IMR-90 (cell line): ENCODE results near the gene FGG. TPM values are rescaled to one million over a fixed set of nuclear protein-coding genes. Genes with fewer than 3 reads are reported as not detected.

ENCODE experiments used
- ATAC-seq: fragments of 200-7000 bp; cut with Tn5 transposase; 2 replicates; pipeline ENCODE4 v1.9.1; 2020; ENCODE audit warnings: low read depth, mild to moderate bottlenecking, moderate library complexity
- BruUV-seq: library from RNA; stranded (reverse); fragments of 400-500 nt; replicated peaks from 2 replicates; lab custom pipeline; 2021; lab: Mats Ljungman, UMichigan
- CTCF ChIA-PET: fragments of 300-600 bp; formaldehyde crosslinking; extraction: SDS; loops from one replicate; lab custom pipeline; 2021; ENCODE audit warnings: antibody characterized with exemption; lab: Yijun Ruan, JAX
- POLR2A ChIA-PET: fragments of 300-600 bp; sonication (Branson Sonifier 250); formaldehyde crosslinking; loops from one replicate; lab custom pipeline; 2022; ENCODE audit warnings: antibody characterized with exemption; ENCODE audit not compliant: unreplicated experiment; lab: Charles Lee
- DNase-seq: peaks from one replicate; pipeline ENCODE4 v3.0.0; 2013
- H2AFZ ChIP-seq: replicated peaks from 2 replicates; pipeline ENCODE3; 2013; ENCODE audit warnings: low read length, mild to moderate bottlenecking; ENCODE audit not compliant: poor library complexity
- H2AK5ac ChIP-seq: 2 replicates; pipeline ENCODE4 v1.6.1; 2013; ENCODE audit warnings: low read depth, low read length, inconsistent platforms
- H2AK9ac ChIP-seq: replicated peaks from 2 replicates; pipeline ENCODE3; 2013; ENCODE audit warnings: mild to moderate bottlenecking, low read depth, low read length, moderate library complexity; ENCODE audit not compliant: poor library complexity
- H2BK120ac ChIP-seq: 2 replicates; pipeline ENCODE4 v1.6.1; 2013; ENCODE audit warnings: low read depth, low read length, inconsistent platforms
- H2BK15ac ChIP-seq: 3 replicates; pipeline ENCODE4 v1.6.1; 2013; ENCODE audit warnings: low read depth, low read length, inconsistent platforms
- H2BK20ac ChIP-seq: 2 replicates; pipeline ENCODE4 v1.6.1; 2013; ENCODE audit warnings: low read depth, mild to moderate bottlenecking, inconsistent platforms, low read length, moderate library complexity
- H2BK5ac ChIP-seq: 2 replicates; pipeline ENCODE4 v1.6.1; 2013; ENCODE audit warnings: mild to moderate bottlenecking, low read depth, low read length, inconsistent platforms; ENCODE audit not compliant: poor library complexity, severe bottlenecking
- H3K14ac ChIP-seq: replicated peaks from 2 replicates; pipeline ENCODE4 v1.6.1; 2013; ENCODE audit warnings: low read depth, low read length, inconsistent platforms
- H3K18ac ChIP-seq: 2 replicates; pipeline ENCODE4 v1.6.1; 2013; ENCODE audit warnings: low read depth, low read length, control low read depth
- H3K23ac ChIP-seq: 2 replicates; pipeline ENCODE4 v1.6.1; 2013; ENCODE audit warnings: low read depth, low read length, inconsistent platforms
- H3K27ac ChIP-seq: 2 replicates; pipeline ENCODE4 v1.5.1; 2013; ENCODE audit warnings: mild to moderate bottlenecking, control low read depth, low read length; ENCODE audit not compliant: insufficient read depth
- H3K27me3 ChIP-seq: 2 replicates; pipeline ENCODE4 v1.6.1; 2013; ENCODE audit warnings: low read length; ENCODE audit not compliant: control insufficient read depth, insufficient read depth
- H3K36me3 ChIP-seq: 2 replicates; pipeline ENCODE4 v1.6.1; 2013; ENCODE audit warnings: low read length, mixed read lengths; ENCODE audit not compliant: control insufficient read depth, insufficient read depth
- H3K4ac ChIP-seq: 2 replicates; pipeline ENCODE4 v1.6.1; 2013; ENCODE audit warnings: low read depth, low read length, inconsistent platforms
- H3K4me1 ChIP-seq: 2 replicates; pipeline ENCODE4 v1.6.1; 2013; ENCODE audit warnings: low read length, mixed read lengths; ENCODE audit not compliant: control insufficient read depth, insufficient read depth
- H3K4me2 ChIP-seq: 2 replicates; pipeline ENCODE4 v1.6.1; 2013; ENCODE audit warnings: low read depth, mild to moderate bottlenecking, control low read depth, low read length, moderate library complexity
- H3K4me3 ChIP-seq: 2 replicates; pipeline ENCODE4 v1.5.1; 2013; ENCODE audit warnings: low read depth, mild to moderate bottlenecking, control low read depth, low read length, moderate library complexity; ENCODE audit not compliant: insufficient read depth
- H3K56ac ChIP-seq: 2 replicates; pipeline ENCODE4 v1.6.1; 2013; ENCODE audit warnings: low read length, inconsistent platforms; ENCODE audit not compliant: insufficient read depth; ENCODE audit errors: extremely low read depth
- H3K79me1 ChIP-seq, 2 experiments: 2 replicates each; pipeline ENCODE4 v1.6.1; 2013; ENCODE audit warnings: low read length in 2 of 2, inconsistent platforms in 1 of 2, low read depth in 1 of 2
- H3K9ac ChIP-seq: 2 replicates; pipeline ENCODE4 v1.6.1; 2013; ENCODE audit warnings: low read depth, low read length, control low read depth
- H3K9me1 ChIP-seq: 2 replicates; pipeline ENCODE4 v1.6.1; 2013; ENCODE audit warnings: low read length, inconsistent platforms; ENCODE audit not compliant: insufficient read depth
- H3K9me3 ChIP-seq: 2 replicates; pipeline ENCODE4 v1.6.1; 2013; ENCODE audit warnings: low read length; ENCODE audit not compliant: control insufficient read depth, insufficient read depth
- H4K20me1 ChIP-seq: 2 replicates; pipeline ENCODE4 v1.6.1; 2013; ENCODE audit warnings: low read length, inconsistent platforms; ENCODE audit not compliant: insufficient read depth
- H4K5ac ChIP-seq: 2 replicates; pipeline ENCODE4 v1.6.1; 2013; ENCODE audit warnings: mild to moderate bottlenecking, low read depth, low read length, control low read depth
- H4K8ac ChIP-seq, 2 experiments: 2 replicates each; pipeline ENCODE4 v1.6.1; 2013; ENCODE audit warnings: low read depth in 2 of 2, low read length in 2 of 2, control low read depth in 1 of 2, inconsistent platforms in 1 of 2
- H4K91ac ChIP-seq: 2 replicates; pipeline ENCODE4 v1.6.1; 2013; ENCODE audit warnings: low read depth, low read length, inconsistent platforms; ENCODE audit not compliant: insufficient read depth
- BHLHE40 ChIP-seq: fragments of 150-350 bp; IDR thresholded peaks from 2 replicates; pipeline ENCODE4 v1.6.1; 2016; ENCODE audit warnings: mild to moderate bottlenecking, low read depth, low read length
- FOS ChIP-seq: fragments of 150-350 bp; IDR thresholded peaks from 2 replicates; pipeline ENCODE4 v1.6.1; 2016; ENCODE audit warnings: low read depth, low read length
- MAFK ChIP-seq: IDR thresholded peaks from 2 replicates; pipeline ENCODE4 v1.6.1; 2012; ENCODE audit warnings: low read depth, low read length, improper control_type of control experiment
- MXI1 ChIP-seq: IDR thresholded peaks from 2 replicates; pipeline ENCODE4 v1.6.1; 2012; ENCODE audit warnings: low read depth, mild to moderate bottlenecking, low read length, moderate library complexity, borderline replicate concordance
- NFE2L2 ChIP-seq: fragments of 150-350 bp; IDR thresholded peaks from 2 replicates; pipeline ENCODE4 v1.6.1; 2016; ENCODE audit warnings: low read depth, mild to moderate bottlenecking, low read length
- RAD21 ChIP-seq: IDR thresholded peaks from 2 replicates; pipeline ENCODE4 v1.6.1; 2012; ENCODE audit warnings: low read length, improper control_type of control experiment
- SMC3 ChIP-seq: fragments of 150-350 bp; IDR thresholded peaks from 2 replicates; pipeline ENCODE4 v1.6.1; 2016; ENCODE audit warnings: low read depth, mild to moderate bottlenecking, antibody characterized with exemption, low read length, moderate library complexity
- USF2 ChIP-seq: fragments of 150-350 bp; IDR thresholded peaks from 2 replicates; pipeline ENCODE4 v1.6.1; 2017; ENCODE audit warnings: mild to moderate bottlenecking, antibody characterized with exemption, low read length, low read depth
- WGBS, 2 experiments: methylation state at CpG; one replicate each; pipeline versions ENCODE4 v1.1.5 to v1.1.7; 2013; ENCODE audit warnings: missing lambda C conversion rate in 2 of 2; ENCODE audit not compliant: insufficient read length in 1 of 2; ENCODE audit errors: extremely low coverage in 2 of 2; 5-methylcytosine and 5-hydroxymethylcytosine counted together
- dilution Hi-C: fragments of 300-500 bp; cut with HindIII; formaldehyde crosslinking; loops from one replicate; pipeline ENCODE4 v1.14.3; 2018; ENCODE audit warnings: low sequenced_read_pairs; ENCODE audit not compliant: unreplicated experiment
- in situ Hi-C: fragments of 300-500 bp; cut with MboI; formaldehyde crosslinking; loops from 3 replicates; pipeline ENCODE4 v1.14.3; 2019; ENCODE audit warnings: low sequenced_read_pairs, inconsistent platforms, mixed read lengths
- intact Hi-C: fragments of 100-400 bp; cut with micrococcal nuclease; formaldehyde crosslinking; loops from 2 replicates; pipeline ENCODE4 v1.10.0; 2022
- polyA plus RNA-seq, 3 experiments: library from polyadenylated mRNA; depleted of rRNA; stranded (reverse); fragments of >200 nt; gene quantifications; 2 replicates each; pipeline ENCODE4 v1.2.3, GENCODE V29; 2012; ENCODE audit warnings: low replicate concordance in 1 of 3
- total RNA-seq: library from RNA; depleted of rRNA; stranded (reverse); fragments of >200 nt; gene quantifications from 2 replicates; pipeline ENCODE4 v1.2.3, GENCODE V29; 2012

FGG gene
- total and polyA plus RNA-seq, 2 of the 4 experiments (the other 2 are of a cell fraction): not detected

GRCh38 chr4:154623995-154624394 is 11.5 kb upstream of the FGG start:
- Histone ChIP-seq H3K4ac (no peak overlapping the region), H2AK5ac (no peak overlapping the region), H4K8ac (no peak overlapping the region), H2BK20ac (no peak overlapping the region), H4K5ac (no peak overlapping the region), H3K9me3 (no peaks in the 10 kb centered on the region), H3K9ac (no peak overlapping the region), H3K18ac (no peak overlapping the region), H3K4me1 (no peaks in the 10 kb centered on the region), H3K36me3 (no peaks in the 10 kb centered on the region), H2AK9ac (no peak overlapping the region), H4K20me1 (no peaks in the 10 kb centered on the region), H2BK120ac (no peak overlapping the region), H3K23ac (no peak overlapping the region), H3K56ac (no peak overlapping the region), H3K27ac (no peak overlapping the region), H2AFZ (no peak overlapping the region), H4K91ac (no peak overlapping the region), H3K4me3 (no peak overlapping the region), H2BK5ac (no peak overlapping the region), H3K27me3 (peaks cover 14% of the 10 kb centered on the region), H2BK15ac (no peak overlapping the region), H3K79me1 (no peaks in the 10 kb centered on the region), H3K9me1 (no peaks in the 10 kb centered on the region), H3K14ac (no peak overlapping the region), H3K4me2 (no peak overlapping the region)
- WGBS, 2 experiments: no CpG with 5 or more reads among the region's 7 CpGs
- ChIA-PET POLR2A (no interaction called here), CTCF (interaction anchor here (1.1 kb wide), 1 partner anchor 73 kb away, joined by 6 read pairs; the partner anchor contains the start of gene PLRG1)
- no peak for TF ChIP-seq SMC3
- no peak for TF ChIP-seq MAFK
- no peak for TF ChIP-seq FOS
- TF ChIP-seq USF2: no peak
- TF ChIP-seq RAD21: no peak
- no peak for TF ChIP-seq NFE2L2
- TF ChIP-seq BHLHE40: no peak
- TF ChIP-seq MXI1: no peak
- no TSS peak for BruUV-seq
- no peak for ATAC-seq
- intact Hi-C loops: no loop called here
- no peak for DNase-seq
- dilution Hi-C loops: no loop called here
- in situ Hi-C loops: no loop called here
